SK-N-SH treated with all-trans-retinoic acid at 6 μM for 48 hours (cell line): ENCODE measurements around the gene ELAVL1.

ENCODE experiments used
- ATAC-seq: fragments of 200-7000 bp; cut with Tn5 transposase; 3 replicates; pipeline ENCODE4 v1.9.1; 2020; ENCODE audit warnings: mild to moderate bottlenecking, moderate library complexity
- ARNTL ChIP-seq: fragments of 450-650 bp; formaldehyde crosslinking; IDR thresholded peaks from 2 replicates; pipeline ENCODE4 v1.5.0; 2020; ENCODE audit warnings: low read depth, mild to moderate bottlenecking, moderate library complexity, borderline replicate concordance
- BACH2 ChIP-seq: fragments of 250-450 bp; sonication (Bioruptor Pico); IDR thresholded peaks from 2 replicates; pipeline ENCODE4 v1.9.0; 2021; ENCODE audit warnings: mild to moderate bottlenecking, borderline replicate concordance
- CSDC2 ChIP-seq: fragments of 250-450 bp; sonication (Bioruptor Pico); IDR thresholded peaks from 2 replicates; pipeline ENCODE4 v1.5.0; 2020; ENCODE audit warnings: mild to moderate bottlenecking, moderate library complexity
- CSRNP3 ChIP-seq: fragments of 250-450 bp; sonication (Bioruptor Pico); IDR thresholded peaks from 2 replicates; pipeline ENCODE4 v1.5.1; 2021; ENCODE audit warnings: mild to moderate bottlenecking, moderate library complexity
- ESRRG ChIP-seq: fragments of 250-450 bp; sonication (Bioruptor Pico); IDR thresholded peaks from 2 replicates; pipeline ENCODE4 v1.6.1; 2021; ENCODE audit warnings: mild to moderate bottlenecking
- GLIS3 ChIP-seq: fragments of 250-450 bp; sonication (Bioruptor Pico); IDR thresholded peaks from 2 replicates; pipeline ENCODE4 v1.5.0; 2020; ENCODE audit warnings: mild to moderate bottlenecking, moderate library complexity
- ISL1 ChIP-seq: fragments of 250-450 bp; sonication (Bioruptor Pico); IDR thresholded peaks from 2 replicates; pipeline ENCODE4 v2.1.2; 2022; ENCODE audit warnings: mild to moderate bottlenecking, moderate library complexity
- OSR1 ChIP-seq: fragments of 250-450 bp; sonication (Bioruptor Pico); IDR thresholded peaks from 2 replicates; pipeline ENCODE4 v1.8.0; 2022; ENCODE audit warnings: moderate library complexity, mild to moderate bottlenecking, inconsistent platforms
- PATZ1 ChIP-seq: fragments of 250-450 bp; sonication (Bioruptor Pico); IDR thresholded peaks from 2 replicates; pipeline ENCODE4 v1.8.0; 2020; ENCODE audit warnings: mild to moderate bottlenecking, moderate library complexity, borderline replicate concordance
- PPARA ChIP-seq: fragments of 250-450 bp; sonication (Bioruptor Pico); IDR thresholded peaks from 2 replicates; pipeline ENCODE4 v1.5.0; 2020; ENCODE audit warnings: mild to moderate bottlenecking, borderline replicate concordance
- RARB ChIP-seq: fragments of 250-450 bp; sonication (Bioruptor Pico); IDR thresholded peaks from 2 replicates; pipeline ENCODE4 v1.8.0; 2021; ENCODE audit warnings: mild to moderate bottlenecking, moderate library complexity
- SNAI2 ChIP-seq: fragments of 250-450 bp; sonication (Bioruptor Pico); IDR thresholded peaks from 2 replicates; pipeline ENCODE4 v1.5.0; 2020; ENCODE audit warnings: mild to moderate bottlenecking, moderate library complexity
- TOX ChIP-seq: fragments of 250-450 bp; sonication (Bioruptor Pico); IDR thresholded peaks from 2 replicates; pipeline ENCODE4 v1.8.0; 2021; ENCODE audit warnings: mild to moderate bottlenecking, moderate library complexity, borderline replicate concordance
- ZC3H10 ChIP-seq: fragments of 250-450 bp; sonication (Bioruptor Pico); IDR thresholded peaks from 2 replicates; pipeline ENCODE4 v1.5.1; 2021; ENCODE audit warnings: mild to moderate bottlenecking, moderate library complexity
- ZFP3 ChIP-seq: fragments of 250-450 bp; sonication (Bioruptor Pico); IDR thresholded peaks from 2 replicates; pipeline ENCODE4 v1.5.0; 2020; ENCODE audit warnings: mild to moderate bottlenecking, moderate library complexity
- ZFP30 ChIP-seq: fragments of 450-650 bp; formaldehyde crosslinking; IDR thresholded peaks from 2 replicates; pipeline ENCODE4 v1.5.0; 2022; ENCODE audit warnings: mild to moderate bottlenecking, moderate library complexity
- ZNF565 ChIP-seq: fragments of 450-650 bp; formaldehyde crosslinking; conservative IDR thresholded peaks from 2 replicates; pipeline ENCODE4 v1.5.0; 2020; ENCODE audit warnings: low read depth, mild to moderate bottlenecking, moderate library complexity
- ZNF70 ChIP-seq: fragments of 450-650 bp; formaldehyde crosslinking; IDR thresholded peaks from 2 replicates; pipeline ENCODE4 v1.5.0; 2020; ENCODE audit warnings: mild to moderate bottlenecking, moderate library complexity
- ZNF8 ChIP-seq: fragments of 450-650 bp; formaldehyde crosslinking; IDR thresholded peaks from 2 replicates; pipeline ENCODE4 v1.5.0; 2020; ENCODE audit warnings: mild to moderate bottlenecking, moderate library complexity
- TF ChIP-seq, protein P1 (sequence below): fragments of 250-450 bp; sonication (Bioruptor Pico); IDR thresholded peaks from 2 replicates; pipeline ENCODE4 v1.5.0; 2020; ENCODE audit warnings: mild to moderate bottlenecking, moderate library complexity
- TF ChIP-seq, protein P2 (sequence below): fragments of 250-450 bp; sonication (Bioruptor Pico); IDR thresholded peaks from 2 replicates; pipeline ENCODE4 v1.5.1; 2020; ENCODE audit warnings: low read depth, mild to moderate bottlenecking, moderate library complexity

ELAVL1 gene

GRCh38 chr19:7977723-7978040 is 27.8 kb downstream of the ELAVL1 start:
- TF ChIP-seq TOX (CRISPR knock-in tag) = no peak
- no peak for TF ChIP-seq ZNF70
- TF ChIP-seq ISL1 (CRISPR knock-in tag) = no peak
- no peak for TF ChIP-seq CSDC2 (CRISPR knock-in tag)
- TF ChIP-seq CSRNP3 = no peak
- TF ChIP-seq, protein P1, sequence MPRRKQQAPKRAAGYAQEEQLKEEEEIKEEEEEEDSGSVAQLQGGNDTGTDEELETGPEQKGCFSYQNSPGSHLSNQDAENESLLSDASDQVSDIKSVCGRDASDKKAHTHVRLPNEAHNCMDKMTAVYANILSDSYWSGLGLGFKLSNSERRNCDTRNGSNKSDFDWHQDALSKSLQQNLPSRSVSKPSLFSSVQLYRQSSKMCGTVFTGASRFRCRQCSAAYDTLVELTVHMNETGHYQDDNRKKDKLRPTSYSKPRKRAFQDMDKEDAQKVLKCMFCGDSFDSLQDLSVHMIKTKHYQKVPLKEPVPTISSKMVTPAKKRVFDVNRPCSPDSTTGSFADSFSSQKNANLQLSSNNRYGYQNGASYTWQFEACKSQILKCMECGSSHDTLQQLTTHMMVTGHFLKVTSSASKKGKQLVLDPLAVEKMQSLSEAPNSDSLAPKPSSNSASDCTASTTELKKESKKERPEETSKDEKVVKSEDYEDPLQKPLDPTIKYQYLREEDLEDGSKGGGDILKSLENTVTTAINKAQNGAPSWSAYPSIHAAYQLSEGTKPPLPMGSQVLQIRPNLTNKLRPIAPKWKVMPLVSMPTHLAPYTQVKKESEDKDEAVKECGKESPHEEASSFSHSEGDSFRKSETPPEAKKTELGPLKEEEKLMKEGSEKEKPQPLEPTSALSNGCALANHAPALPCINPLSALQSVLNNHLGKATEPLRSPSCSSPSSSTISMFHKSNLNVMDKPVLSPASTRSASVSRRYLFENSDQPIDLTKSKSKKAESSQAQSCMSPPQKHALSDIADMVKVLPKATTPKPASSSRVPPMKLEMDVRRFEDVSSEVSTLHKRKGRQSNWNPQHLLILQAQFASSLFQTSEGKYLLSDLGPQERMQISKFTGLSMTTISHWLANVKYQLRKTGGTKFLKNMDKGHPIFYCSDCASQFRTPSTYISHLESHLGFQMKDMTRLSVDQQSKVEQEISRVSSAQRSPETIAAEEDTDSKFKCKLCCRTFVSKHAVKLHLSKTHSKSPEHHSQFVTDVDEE = no peak
- TF ChIP-seq SNAI2 = no peak
- no peak for TF ChIP-seq ESRRG
- TF ChIP-seq ZNF565 = no peak
- no peak for TF ChIP-seq ARNTL (CRISPR knock-in tag)
- TF ChIP-seq ZC3H10 = no peak
- no peak for TF ChIP-seq PPARA (CRISPR knock-in tag)
- TF ChIP-seq ZNF8 (CRISPR knock-in tag) = no peak
- no peak for TF ChIP-seq GLIS3 (CRISPR knock-in tag)
- no peak for TF ChIP-seq OSR1 (CRISPR knock-in tag)
- no peak for ATAC-seq

DNA sequence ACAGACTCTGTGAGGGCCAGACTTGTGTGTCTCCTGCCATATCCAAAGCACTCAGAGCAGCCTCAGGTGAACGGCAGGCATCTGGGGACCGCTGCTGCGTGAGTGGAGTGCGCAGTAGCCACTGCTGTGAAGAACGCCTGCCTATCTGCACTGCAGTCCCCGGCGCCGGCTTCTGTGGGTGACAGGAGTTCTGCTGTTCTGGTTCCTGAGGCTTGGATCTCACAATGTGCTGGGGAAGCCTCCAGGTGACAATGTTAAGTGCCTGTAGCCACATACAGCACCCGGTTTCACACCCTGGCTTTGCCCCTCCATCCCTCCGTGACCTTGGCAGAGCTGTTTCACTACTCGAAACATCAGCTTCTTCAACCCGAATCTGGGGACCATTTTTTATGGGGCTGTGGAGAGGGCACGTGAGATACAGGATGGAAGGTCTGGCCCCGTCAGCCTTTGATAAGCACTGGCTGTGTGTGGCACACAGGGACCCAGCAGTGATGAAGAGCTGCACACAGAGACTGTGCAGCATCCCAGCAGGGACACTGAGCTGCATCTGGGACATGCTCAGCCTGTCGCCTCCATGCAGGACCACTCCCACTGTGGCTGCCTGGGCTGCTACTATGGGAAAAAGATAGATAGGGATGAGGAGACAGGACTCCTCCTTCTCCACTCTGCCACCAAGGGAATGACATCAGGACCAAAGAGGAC is 28.3 kb downstream of the ELAVL1 start:
- TF ChIP-seq BACH2 (CRISPR knock-in tag) (no peak), ISL1 (CRISPR knock-in tag) (no peak), PPARA (CRISPR knock-in tag) (no peak), GLIS3 (CRISPR knock-in tag) (no peak), ZFP3 (CRISPR knock-in tag) (no peak), ZNF565 (no peak)
- TF ChIP-seq, protein P2, sequence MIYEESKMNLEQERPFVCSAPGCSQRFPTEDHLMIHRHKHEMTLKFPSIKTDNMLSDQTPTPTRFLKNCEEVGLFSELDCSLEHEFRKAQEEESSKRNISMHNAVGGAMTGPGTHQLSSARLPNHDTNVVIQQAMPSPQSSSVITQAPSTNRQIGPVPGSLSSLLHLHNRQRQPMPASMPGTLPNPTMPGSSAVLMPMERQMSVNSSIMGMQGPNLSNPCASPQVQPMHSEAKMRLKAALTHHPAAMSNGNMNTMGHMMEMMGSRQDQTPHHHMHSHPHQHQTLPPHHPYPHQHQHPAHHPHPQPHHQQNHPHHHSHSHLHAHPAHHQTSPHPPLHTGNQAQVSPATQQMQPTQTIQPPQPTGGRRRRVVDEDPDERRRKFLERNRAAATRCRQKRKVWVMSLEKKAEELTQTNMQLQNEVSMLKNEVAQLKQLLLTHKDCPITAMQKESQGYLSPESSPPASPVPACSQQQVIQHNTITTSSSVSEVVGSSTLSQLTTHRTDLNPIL = no peak
- no peak for ATAC-seq

DNA sequence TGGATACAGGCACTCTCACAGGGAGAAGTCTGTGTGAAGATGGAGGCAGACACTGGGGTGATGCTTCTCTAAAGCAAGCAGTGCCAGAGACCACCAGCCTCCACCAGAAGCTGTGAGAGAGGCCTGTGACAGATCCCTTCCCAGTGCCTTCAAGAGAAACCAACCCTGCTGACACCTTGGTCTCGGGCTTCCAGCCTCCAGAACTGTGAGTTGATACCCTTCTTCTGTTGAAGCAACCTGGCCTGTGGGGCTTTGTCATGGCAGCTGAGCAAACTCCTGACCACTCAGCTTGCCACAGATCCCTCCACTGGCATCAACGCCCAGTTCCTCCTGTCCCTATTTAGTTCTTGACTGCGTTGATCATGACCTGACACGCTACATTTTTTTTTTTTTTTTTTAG is 29.0 kb downstream of the ELAVL1 start:
- ATAC-seq = no peak
- no peak for TF ChIP-seq ISL1 (CRISPR knock-in tag)
- TF ChIP-seq ZNF8 (CRISPR knock-in tag) = no peak
- TF ChIP-seq, protein P2 = no peak
- TF ChIP-seq RARB (CRISPR knock-in tag) = no peak
- TF ChIP-seq GLIS3 (CRISPR knock-in tag) = no peak
- TF ChIP-seq SNAI2 = no peak
- TF ChIP-seq CSDC2 (CRISPR knock-in tag) = no peak
- TF ChIP-seq ZC3H10 = no peak
- TF ChIP-seq ARNTL (CRISPR knock-in tag) = no peak
- TF ChIP-seq, protein P1 = no peak
- no peak for TF ChIP-seq ESRRG
- no peak for TF ChIP-seq ZFP30 (CRISPR knock-in tag)
- TF ChIP-seq OSR1 (CRISPR knock-in tag) = no peak
- TF ChIP-seq PPARA (CRISPR knock-in tag) = no peak
- TF ChIP-seq CSRNP3 = no peak
- no peak for TF ChIP-seq TOX (CRISPR knock-in tag)
- TF ChIP-seq BACH2 (CRISPR knock-in tag) = no peak
- no peak for TF ChIP-seq PATZ1 (CRISPR knock-in tag)
